HG02763 (cell line): ENCODE measurements around the gene TMTC4.

ENCODE experiments used
- ATAC-seq: cut with Tn5 transposase; IDR thresholded peaks from one replicate; pipeline ENCODE4 v1.9.1; 2021; ENCODE audit warnings: mild to moderate bottlenecking, moderate library complexity; ENCODE audit not compliant: unreplicated experiment

TMTC4 gene

DNA sequence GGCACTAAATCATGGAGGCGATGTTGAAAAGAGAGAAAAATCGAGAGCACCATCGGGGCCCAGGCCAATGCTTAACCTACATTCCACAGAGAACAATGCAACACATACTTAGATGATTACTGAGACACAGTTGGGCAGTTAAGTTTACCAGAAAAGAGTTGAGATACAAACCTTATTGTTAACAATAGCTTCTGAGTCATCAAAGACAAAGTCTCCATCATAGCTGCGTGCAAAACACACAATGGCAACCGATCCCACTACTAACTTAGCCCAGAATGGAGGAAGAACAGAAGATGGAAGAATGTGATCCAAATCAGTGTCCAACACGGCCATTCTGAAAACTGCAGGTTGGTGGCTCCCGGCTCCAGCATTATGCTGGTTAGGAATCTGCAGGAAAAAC lies 6.2 kb downstream of the TMTC4 start:
- no peak for ATAC-seq

- ATAC-seq, result no peak
Observed at GRCh38 chr13:100667894-100668293, 6.7 kb downstream of the TMTC4 start.

- no peak for ATAC-seq
Observed at GRCh38 chr13:100666124-100666523, 8.5 kb downstream of the TMTC4 start.

- no peak for ATAC-seq
Observed at GRCh38 chr13:100665403-100665802, 9.2 kb downstream of the TMTC4 start.

DNA sequence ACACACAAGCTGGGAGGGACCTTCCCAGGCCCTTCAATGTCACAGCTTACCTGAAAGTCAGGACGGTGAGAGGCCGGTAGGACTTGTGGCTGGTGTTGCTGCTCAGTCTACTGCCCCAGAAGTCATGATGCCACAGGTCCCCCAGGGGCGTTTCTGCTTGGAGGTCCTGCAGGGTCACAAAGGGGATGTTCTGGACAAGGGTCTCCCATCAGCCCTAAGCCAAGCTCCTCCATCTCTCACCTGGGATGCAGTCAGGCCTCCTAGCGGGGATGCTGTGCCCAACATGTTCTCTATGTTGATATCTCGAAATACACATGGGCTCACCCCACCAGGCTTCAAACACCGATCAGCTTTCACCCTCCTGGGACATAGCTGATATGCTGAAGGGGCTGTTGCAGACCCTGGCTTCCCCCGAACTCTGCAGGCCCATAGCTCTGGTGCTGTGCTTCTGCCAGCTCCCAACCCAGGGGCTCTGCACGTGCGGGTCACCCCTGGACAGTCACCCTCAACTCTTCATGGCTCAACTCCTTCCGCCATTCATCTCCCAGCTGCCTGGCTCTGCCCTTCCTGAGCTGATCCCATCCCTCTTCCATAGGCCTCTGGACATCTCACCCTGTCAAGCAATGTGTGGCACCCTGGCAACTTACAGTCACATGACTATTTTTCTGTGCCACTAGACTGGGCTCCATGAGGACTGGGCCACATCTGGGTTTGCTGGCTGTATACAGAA lies 10.3 kb downstream of the TMTC4 start:
- ATAC-seq, result no peak

DNA sequence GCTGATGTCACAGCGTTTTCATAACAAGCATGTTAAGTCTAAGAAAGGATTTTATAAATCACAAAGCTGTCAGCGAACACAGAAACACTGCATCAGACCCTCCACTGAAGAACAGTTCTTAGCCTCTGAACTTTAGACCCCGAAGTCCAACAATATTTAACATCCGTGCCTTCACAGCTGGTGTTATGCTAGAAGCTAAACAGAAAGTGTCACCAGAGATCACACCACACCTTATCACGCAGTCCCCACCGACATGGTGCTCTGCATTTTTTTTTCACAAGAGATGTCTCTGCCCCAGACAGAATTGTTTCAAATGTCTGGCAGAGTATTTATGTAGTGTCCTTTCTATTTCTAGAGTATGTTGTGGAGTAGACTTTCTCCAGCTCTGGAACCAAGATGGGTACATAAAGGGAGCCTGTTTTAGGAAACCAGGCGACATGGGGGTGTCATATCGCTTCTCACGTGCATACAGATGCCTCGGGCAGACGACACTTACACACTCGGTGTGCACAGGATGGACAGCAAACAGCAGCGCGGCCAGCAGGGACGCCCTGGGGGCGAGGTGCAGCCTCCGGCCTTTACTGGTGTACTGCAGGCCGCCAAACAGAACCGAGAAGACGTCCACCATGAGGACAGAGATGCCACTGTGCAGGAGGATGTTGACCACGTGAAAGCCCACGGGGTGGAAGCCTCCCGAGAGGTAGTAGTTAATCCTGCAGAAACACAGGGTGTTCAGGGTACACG lies 12.0 kb downstream of the TMTC4 start:
- no peak for ATAC-seq

GRCh38 chr13:100660761-100661160 lies 13.8 kb downstream of the TMTC4 start:
- no peak for ATAC-seq

- ATAC-seq, result no peak
Observed at GRCh38 chr13:100659578-100659977, 15.0 kb downstream of the TMTC4 start.

- ATAC-seq, result peak; percentile 69
Observed at GRCh38 chr13:100658363-100658762, 16.2 kb downstream of the TMTC4 start.

DNA sequence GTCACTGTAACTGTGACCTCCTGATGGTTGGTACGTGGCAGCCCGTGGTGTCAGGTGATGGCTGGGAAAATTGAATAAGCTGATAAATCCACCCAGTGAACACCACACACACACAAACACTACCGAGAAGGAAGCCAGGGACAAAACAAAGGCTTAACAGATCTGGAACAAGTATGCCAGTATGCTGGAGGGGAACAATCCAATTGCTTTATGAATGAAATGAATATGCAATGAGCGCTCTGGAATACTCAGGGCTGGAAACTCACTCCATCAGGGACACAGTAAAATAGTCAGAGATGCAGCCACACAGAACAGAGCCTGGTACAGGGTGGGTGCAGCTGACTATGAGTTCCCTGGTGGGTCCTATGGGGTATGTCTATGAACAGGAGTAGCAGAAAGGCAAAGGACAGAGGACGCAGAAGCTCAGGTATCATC lies 16.7 kb downstream of the TMTC4 start:
- peak; percentile 16 for ATAC-seq

DNA sequence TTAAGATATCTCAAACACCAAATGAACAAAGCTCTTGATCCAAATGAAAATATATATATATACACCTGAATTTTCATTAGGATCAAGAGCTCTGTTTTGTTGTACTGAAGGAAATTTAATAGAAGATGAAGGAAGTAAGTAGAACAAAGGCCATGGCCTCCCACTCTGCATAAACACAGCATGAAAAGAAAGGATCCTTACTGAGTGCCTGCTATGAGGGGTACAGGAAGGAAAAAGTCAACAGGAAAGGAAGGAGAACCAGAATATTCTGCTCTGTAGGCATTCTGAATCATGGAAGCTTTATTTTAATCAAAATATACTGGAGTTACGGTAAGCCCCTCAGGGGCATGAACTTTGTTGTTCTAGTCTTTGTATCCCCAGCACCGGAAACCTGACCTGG lies 22.1 kb downstream of the TMTC4 start:
- ATAC-seq, result no peak

DNA sequence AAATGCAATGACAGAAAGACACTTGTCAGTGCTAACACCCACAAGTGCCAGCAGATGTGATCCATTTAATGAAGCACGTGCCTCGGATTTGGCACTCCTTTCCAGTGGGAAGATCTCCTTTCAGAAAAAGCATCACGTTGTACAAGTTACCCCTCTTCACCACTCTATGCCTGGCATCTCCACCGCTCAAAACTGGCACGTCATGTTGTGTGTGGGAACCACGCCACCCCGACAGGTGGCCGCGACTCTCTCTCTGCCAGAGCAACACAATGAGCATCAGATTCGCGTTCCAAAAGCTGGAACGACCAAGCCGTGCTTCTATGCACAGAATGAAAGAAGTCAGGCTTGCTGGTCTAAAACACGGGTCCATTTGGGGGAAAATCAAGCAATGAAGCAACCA lies 24.3 kb downstream of the TMTC4 start:
- no peak for ATAC-seq

- ATAC-seq, result no peak
Observed at GRCh38 chr13:100648354-100648753, 26.2 kb downstream of the TMTC4 start.

DNA sequence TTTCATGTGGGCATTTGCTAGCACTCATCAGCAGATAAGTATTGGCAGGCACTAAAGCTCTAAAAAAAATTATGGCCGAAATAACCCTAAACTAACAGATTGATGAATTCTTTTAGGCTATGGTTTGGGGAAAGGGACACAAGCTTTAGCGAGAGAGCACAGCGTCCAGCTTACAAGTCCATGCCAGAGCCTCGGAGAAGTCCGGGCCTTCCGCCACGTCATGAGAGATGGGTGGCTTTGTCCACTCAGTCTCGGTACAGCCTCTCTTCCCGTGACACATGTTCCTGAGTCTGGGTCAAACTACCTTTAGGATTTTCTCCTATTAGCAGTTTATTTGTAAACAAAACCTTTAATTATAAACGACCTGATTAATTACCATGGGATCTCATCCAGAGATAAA lies 27.7 kb downstream of the TMTC4 start:
- ATAC-seq, result no peak

DNA sequence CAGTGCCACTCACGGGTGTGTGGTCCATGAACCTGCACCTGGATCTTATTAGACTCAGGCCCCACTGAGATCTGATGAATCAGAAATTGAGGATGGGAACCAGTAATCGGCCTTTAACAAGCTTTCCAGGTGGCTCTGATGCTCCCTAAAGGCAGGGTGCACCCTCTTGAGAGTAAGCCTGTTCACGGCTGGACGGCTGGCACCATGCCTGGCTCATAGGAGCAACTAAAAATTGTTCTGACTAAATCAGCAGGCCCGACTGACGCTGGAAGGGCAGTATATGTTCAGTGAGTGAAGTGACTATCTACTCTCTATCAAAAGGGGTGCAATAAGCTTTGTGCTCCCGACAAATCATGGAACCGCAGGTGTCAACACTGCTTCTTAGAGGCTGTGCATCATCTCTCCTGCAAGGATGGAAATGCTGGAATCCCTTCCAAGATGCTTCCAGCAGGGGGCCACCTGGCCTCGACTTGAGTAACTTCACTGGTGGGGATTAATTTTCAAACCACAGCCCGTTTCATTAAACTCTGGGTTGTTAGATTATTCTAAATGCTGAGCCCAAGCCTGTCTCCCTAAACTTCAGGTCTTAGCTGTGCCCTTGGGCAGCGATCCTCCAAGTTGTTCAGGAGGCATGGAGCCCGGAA lies 28.4 kb downstream of the TMTC4 start:
- ATAC-seq, result no peak

DNA sequence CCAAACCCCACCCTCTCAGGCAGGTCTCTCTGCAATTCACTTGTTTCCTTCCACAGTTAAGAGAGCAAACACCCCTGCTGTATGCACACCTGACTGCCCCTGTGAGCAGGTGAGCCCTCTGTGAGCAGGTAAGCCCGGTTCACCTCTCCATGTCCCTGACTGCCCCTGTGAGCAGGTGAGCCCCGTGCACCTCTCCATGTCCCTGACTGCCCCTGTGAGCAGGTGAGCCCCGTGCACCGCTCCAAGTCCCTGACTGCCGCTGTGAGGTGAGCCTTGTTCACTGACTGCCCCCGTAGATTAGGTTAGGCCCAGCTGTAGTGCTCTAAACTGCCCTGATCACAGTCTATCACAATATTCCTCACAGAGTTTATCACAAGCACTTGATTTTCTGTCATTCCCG lies 29.2 kb downstream of the TMTC4 start:
- no peak for ATAC-seq

GRCh38 chr13:100644371-100644770 lies 30.2 kb downstream of the TMTC4 start:
- no peak for ATAC-seq

- no peak for ATAC-seq
Observed at GRCh38 chr13:100637796-100638195, 36.8 kb downstream of the TMTC4 start.

GRCh38 chr13:100637380-100637779 lies 37.2 kb downstream of the TMTC4 start:
- no peak for ATAC-seq

DNA sequence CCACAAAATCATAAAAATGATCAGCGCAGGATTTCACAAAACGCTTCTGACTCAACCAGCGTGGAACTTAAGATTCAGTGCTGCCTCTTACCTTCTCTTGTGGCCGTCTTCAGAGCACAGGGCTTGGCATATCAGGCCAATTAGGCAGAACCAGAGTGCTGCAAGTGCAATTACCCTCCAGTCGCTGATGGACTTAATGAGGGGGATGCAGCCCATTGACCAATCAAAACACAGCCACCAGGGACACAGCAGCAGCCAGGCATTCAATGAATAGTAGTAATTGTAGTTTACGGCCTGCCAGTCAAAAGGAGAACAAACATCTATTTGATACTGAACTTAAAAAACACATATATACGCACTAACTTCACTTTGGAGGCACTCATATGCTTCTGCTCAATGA lies 38.2 kb downstream of the TMTC4 start:
- ATAC-seq, result no peak

GRCh38 chr13:100636004-100636403 lies 38.6 kb downstream of the TMTC4 start:
- ATAC-seq, result no peak

GRCh38 chr13:100634696-100635095 lies 39.9 kb downstream of the TMTC4 start:
- ATAC-seq, result no peak
